IMR-90 (cell line): ENCODE data around the gene BEND3.

ENCODE experiments used
- CEBPB ChIP-seq: IDR thresholded peaks from 2 replicates; pipeline ENCODE4 v1.6.1; 2012; ENCODE audit warnings: low read depth, low read length, improper control_type of control experiment
- RAD21 ChIP-seq: IDR thresholded peaks from 2 replicates; pipeline ENCODE4 v1.6.1; 2012; ENCODE audit warnings: low read length, improper control_type of control experiment
- TF ChIP-seq, protein P1 (sequence below): conservative IDR thresholded peaks from 2 replicates; pipeline ENCODE4 v1.5.1; 2012; ENCODE audit warnings: mild to moderate bottlenecking, low read depth, low read length, improper control_type of control experiment

DNA sequence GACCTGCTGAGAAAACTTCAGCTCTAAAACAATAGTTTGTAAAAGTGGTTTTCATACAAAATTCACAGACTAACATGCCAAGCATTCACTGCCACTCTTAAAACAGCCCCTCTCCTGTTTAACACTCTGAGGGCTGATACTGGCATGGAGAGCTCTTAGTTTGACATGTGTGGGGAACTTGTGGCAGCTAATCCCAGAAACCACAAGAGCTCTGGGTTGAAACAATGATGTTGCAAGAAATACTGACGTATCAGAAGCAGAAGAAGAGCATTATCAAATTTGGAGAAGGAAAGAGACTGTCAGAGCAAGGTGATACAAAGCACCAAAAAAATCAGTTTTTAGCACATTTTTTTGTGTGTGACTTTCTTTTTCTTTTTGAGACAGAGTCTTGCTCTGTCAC is 5.1 kb downstream of the BEND3 start:
- TF ChIP-seq, protein P1, sequence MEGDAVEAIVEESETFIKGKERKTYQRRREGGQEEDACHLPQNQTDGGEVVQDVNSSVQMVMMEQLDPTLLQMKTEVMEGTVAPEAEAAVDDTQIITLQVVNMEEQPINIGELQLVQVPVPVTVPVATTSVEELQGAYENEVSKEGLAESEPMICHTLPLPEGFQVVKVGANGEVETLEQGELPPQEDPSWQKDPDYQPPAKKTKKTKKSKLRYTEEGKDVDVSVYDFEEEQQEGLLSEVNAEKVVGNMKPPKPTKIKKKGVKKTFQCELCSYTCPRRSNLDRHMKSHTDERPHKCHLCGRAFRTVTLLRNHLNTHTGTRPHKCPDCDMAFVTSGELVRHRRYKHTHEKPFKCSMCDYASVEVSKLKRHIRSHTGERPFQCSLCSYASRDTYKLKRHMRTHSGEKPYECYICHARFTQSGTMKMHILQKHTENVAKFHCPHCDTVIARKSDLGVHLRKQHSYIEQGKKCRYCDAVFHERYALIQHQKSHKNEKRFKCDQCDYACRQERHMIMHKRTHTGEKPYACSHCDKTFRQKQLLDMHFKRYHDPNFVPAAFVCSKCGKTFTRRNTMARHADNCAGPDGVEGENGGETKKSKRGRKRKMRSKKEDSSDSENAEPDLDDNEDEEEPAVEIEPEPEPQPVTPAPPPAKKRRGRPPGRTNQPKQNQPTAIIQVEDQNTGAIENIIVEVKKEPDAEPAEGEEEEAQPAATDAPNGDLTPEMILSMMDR = no peak
- TF ChIP-seq RAD21 (no peak), CEBPB (no peak)
